Measurements from ENCODE around the gene SNRK. TPM values are rescaled to one million over a fixed set of nuclear protein-coding genes. Genes with fewer than 3 reads are reported as not detected.
A peak's percentile ranks its signal among the peaks of the same experiment; 100 is the strongest.

Gene SNRK
- total RNA-seq, 1 experiment from 2014 or later, result 12.0 TPM

DNA sequence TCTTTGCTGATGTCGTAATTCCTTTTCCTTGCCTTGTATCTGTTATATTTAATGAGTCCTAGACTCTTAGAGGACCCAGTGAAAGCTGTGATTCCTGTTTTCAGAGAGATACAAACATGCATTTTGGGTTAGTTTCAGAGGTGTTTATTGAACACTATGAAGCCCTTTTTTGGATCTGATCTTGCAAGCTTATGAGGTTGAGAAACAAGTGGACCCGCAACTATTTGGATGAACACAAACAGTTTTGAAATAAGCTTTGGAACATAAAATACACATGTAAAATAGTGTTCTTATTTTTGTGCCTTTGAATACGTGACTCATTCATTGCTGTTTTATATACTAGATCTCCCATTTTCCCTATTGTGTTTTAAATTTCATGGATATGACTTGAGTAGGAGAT, 33.5 kb downstream of the SNRK start:
- H3K27me3 ChIP-seq (ENCODE audit: insufficient read depth, low read length), result no peaks in the 10 kb centered on the region
- no peak overlapping the region for H3K56ac ChIP-seq (ENCODE audit: insufficient read length, low read depth, low read length)
- no peak overlapping the region for H2BK12ac ChIP-seq (ENCODE audit: insufficient read length, low read depth, low read length)
- H2AFZ ChIP-seq (ENCODE audit: low read length), result no peak overlapping the region
- no peak overlapping the region for H2BK20ac ChIP-seq (ENCODE audit: low read depth, low read length, poor library complexity, severe bottlenecking)
- no peak overlapping the region for H4K5ac ChIP-seq (ENCODE audit: insufficient read length, low read depth, low read length)
- Mint-ChIP-seq H3K9me3 (no peaks in the 10 kb centered on the region; a peak in 1 of 5 replicates), H3K27ac (peak overlapping the region in 1 of 3 experiments; percentile 16; a peak in 1 of 7 replicates), H3K27me3 (ENCODE audit: low read depth) (no peaks in the 10 kb centered on the region), H3K36me3 (ENCODE audit: insufficient read depth in 1 of 3, low read depth in 3 of 3) (peaks cover 0 to 5% (median 4%) of the 10 kb centered on the region in 3 experiments; a peak in 4 of 7 replicates), H3K4me1 (peaks cover 28 to 31% of the 10 kb centered on the region in 2 experiments), H3K4me3 (no peak overlapping the region)
- no CpG with 5 or more reads among the region's 3 CpGs for WGBS (ENCODE audit: extremely low coverage, insufficient read length, low lambda C conversion rate)
- H2BK120ac ChIP-seq (ENCODE audit: low read depth, low read length, poor library complexity, severe bottlenecking), result no peak overlapping the region
- no peaks in the 10 kb centered on the region for H3K23me2 ChIP-seq (ENCODE audit: insufficient read length, low read depth, low read length, poor library complexity, severe bottlenecking)
- H3K27ac ChIP-seq (ENCODE audit: insufficient read length, low read depth, low read length), result no peak overlapping the region
- no peak overlapping the region for H3T11ph ChIP-seq (ENCODE audit: low read length)
- H3K9me3 ChIP-seq (ENCODE audit: control insufficient read depth, low read depth, low read length), result no peaks in the 10 kb centered on the region
- no peak overlapping the region for H3K23ac ChIP-seq (ENCODE audit: insufficient read length, low read depth, low read length)
- no peak overlapping the region for H3K9ac ChIP-seq (ENCODE audit: extremely low read depth, insufficient read length, low read length)
- H3K18ac ChIP-seq (ENCODE audit: insufficient read length, low read depth, low read length), result no peak overlapping the region
- H4K8ac ChIP-seq (replicated peaks; ENCODE audit: insufficient read length, low read depth, low read length), result no peak overlapping the region
- no peak overlapping the region for H4K91ac ChIP-seq (ENCODE audit: insufficient read length, low read depth, low read length)
- no peak overlapping the region for H3K4ac ChIP-seq (ENCODE audit: low read depth, low read length)
- DNase-seq, result no peak
- H4K20me1 ChIP-seq (ENCODE audit: control insufficient read depth, insufficient read depth, insufficient read length), result no peaks in the 10 kb centered on the region
- peaks cover 2% of the 10 kb centered on the region for H3K79me1 ChIP-seq (ENCODE audit: insufficient read depth, low read depth, low read length, poor library complexity, severe bottlenecking)
- no peak overlapping the region for H2BK15ac ChIP-seq (ENCODE audit: low read depth, low read length)
- H2BK5ac ChIP-seq (ENCODE audit: insufficient read length, low read length), result no peak overlapping the region
- no peak overlapping the region for H3K4me2 ChIP-seq (ENCODE audit: insufficient read depth, insufficient read length, low read length)
- H2AK5ac ChIP-seq (ENCODE audit: insufficient read length, low read length), result no peak overlapping the region
- TF ChIP-seq, protein P1, sequence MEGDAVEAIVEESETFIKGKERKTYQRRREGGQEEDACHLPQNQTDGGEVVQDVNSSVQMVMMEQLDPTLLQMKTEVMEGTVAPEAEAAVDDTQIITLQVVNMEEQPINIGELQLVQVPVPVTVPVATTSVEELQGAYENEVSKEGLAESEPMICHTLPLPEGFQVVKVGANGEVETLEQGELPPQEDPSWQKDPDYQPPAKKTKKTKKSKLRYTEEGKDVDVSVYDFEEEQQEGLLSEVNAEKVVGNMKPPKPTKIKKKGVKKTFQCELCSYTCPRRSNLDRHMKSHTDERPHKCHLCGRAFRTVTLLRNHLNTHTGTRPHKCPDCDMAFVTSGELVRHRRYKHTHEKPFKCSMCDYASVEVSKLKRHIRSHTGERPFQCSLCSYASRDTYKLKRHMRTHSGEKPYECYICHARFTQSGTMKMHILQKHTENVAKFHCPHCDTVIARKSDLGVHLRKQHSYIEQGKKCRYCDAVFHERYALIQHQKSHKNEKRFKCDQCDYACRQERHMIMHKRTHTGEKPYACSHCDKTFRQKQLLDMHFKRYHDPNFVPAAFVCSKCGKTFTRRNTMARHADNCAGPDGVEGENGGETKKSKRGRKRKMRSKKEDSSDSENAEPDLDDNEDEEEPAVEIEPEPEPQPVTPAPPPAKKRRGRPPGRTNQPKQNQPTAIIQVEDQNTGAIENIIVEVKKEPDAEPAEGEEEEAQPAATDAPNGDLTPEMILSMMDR (conservative IDR thresholded peaks at IDR 0.05), result no peak
- H3K14ac ChIP-seq (ENCODE audit: insufficient read depth, low read length), result no peak overlapping the region
- H3K4me1 ChIP-seq (ENCODE audit: insufficient read depth, low read length), result no peaks in the 10 kb centered on the region; the same call in 1 of the 2 replicates
- no peaks in the 10 kb centered on the region for H3K79me2 ChIP-seq (ENCODE audit: insufficient read depth, low read length)
